Stimulated activated CD8-positive, alpha-beta memory T cell treated with anti-CD3 and anti-CD28 coated beads, Interleukin-7, amount 100 ng/mL, for 4 hours (primary cell): ENCODE results near the gene CLN3.
A peak's percentile ranks its signal among the peaks of the same experiment; 100 is the strongest.
"Not testable (repeated sequence)": the region's sequence is repeated elsewhere in the genome, so short reads cannot be mapped to it uniquely, and the experiment has no call there.

ENCODE experiments used
- DNase-seq, 2 donors: peaks; one replicate each; pipeline ENCODE4 v3.0.0-alpha.2; 2020; ENCODE audit warnings: low read depth in 2 of 2

CLN3 gene

GRCh38 chr16:28494121-28494851 is 2.4 kb upstream of the CLN3 start, which contains the start of gene APOBR:
Gene APOBR (plus strand): TSS chr16:28494643. CDS start chr16:28494682, 39 bp downstream.
- DNase-seq, result peak; percentile 82 to 85

GRCh38 chr16:28492511-28492910 is 637 bp upstream of the CLN3 start:
- DNase-seq, result no peak

GRCh38 chr16:28491230-28491969 is 474 bp downstream of the CLN3 start:
- DNase-seq, result no peak

GRCh38 chr16:28486266-28486665 is 5.6 kb downstream of the CLN3 start:
- DNase-seq, result no peak

GRCh38 chr16:28483361-28483760 is 8.5 kb downstream of the CLN3 start:
- not testable (repeated sequence) for DNase-seq

- no peak for DNase-seq
These were observed 9.8 kb downstream of the CLN3 start for GRCh38 chr16:28482026-28482425.

GRCh38 chr16:28478506-28479180 is 13.2 kb downstream of the CLN3 start:
- DNase-seq, result no peak

- no peak for DNase-seq
These were observed 14.5 kb downstream of the CLN3 start for GRCh38 chr16:28477311-28477920.

GRCh38 chr16:28475221-28475620 is 16.7 kb downstream of the CLN3 start:
- DNase-seq, result no peak

- no peak for DNase-seq
These were observed 18.1 kb downstream of the CLN3 start for GRCh38 chr16:28473714-28474265.

- not testable (repeated sequence) for DNase-seq
These were observed 44.8 kb downstream of the CLN3 start for GRCh38 chr16:28447081-28447480.

- DNase-seq, result not testable (repeated sequence)
These were observed 45.5 kb downstream of the CLN3 start for GRCh38 chr16:28446388-28446787.

- not testable (repeated sequence) for DNase-seq
These were observed 47.9 kb downstream of the CLN3 start for GRCh38 chr16:28443943-28444342.

GRCh38 chr16:28438899-28439298 is 53.0 kb downstream of the CLN3 start:
- DNase-seq, result not testable (repeated sequence)

GRCh38 chr16:28435340-28435739 is 56.5 kb downstream of the CLN3 start:
- not testable (repeated sequence) for DNase-seq
